SK-N-MC (cell line): ENCODE measurements around the gene TUBA1A.
"Not testable (repeated sequence)": the region's sequence is repeated elsewhere in the genome, so short reads cannot be mapped to it uniquely, and the experiment has no call there.

ENCODE experiments used
- EZH2 ChIP-seq: fragments of 200-600 bp; sonication (generic); IDR thresholded peaks from one replicate; pipeline ENCODE4 v1.6.1; 2017; ENCODE audit warnings: antibody characterized with exemption
- FOXP2 ChIP-seq: optimal IDR thresholded peaks from 2 replicates; pipeline ENCODE3; 2011; ENCODE audit warnings: mild to moderate bottlenecking, moderate library complexity; ENCODE audit not compliant: insufficient read depth; ENCODE audit errors: extremely low read length, control extremely low read depth
- POLR2AphosphoS5 ChIP-seq: IDR thresholded peaks from 2 replicates; pipeline ENCODE4 v1.6.1; 2012; ENCODE audit warnings: mild to moderate bottlenecking, low read depth, low read length, borderline replicate concordance

DNA sequence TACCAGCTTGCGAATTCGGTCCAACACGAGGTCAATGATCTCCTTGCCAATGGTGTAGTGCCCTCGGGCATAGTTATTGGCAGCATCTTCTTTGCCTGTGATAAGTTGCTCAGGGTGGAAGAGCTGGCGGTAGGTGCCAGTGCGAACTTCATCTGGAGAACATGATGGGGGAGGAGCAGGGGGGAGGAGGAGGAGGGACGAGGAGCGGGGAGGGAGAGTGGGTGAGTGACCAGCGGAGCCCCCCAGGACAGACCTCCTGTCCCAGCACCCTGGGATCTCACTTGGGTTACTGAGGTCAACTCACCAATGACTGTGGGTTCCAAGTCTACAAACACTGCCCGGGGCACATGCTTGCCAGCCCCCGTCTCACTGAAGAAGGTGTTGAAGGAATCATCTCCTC is 2.6 kb downstream of the TUBA1A start:
- not testable (repeated sequence) for TF ChIP-seq POLR2AphosphoS5, EZH2, FOXP2
